ENCODE results near the gene FMOD. TPM values are rescaled to one million over a fixed set of nuclear protein-coding genes. Genes with fewer than 3 reads are reported as not detected.

FMOD gene
- total RNA-seq, 1 experiment from 2014 or later, result not detected

DNA sequence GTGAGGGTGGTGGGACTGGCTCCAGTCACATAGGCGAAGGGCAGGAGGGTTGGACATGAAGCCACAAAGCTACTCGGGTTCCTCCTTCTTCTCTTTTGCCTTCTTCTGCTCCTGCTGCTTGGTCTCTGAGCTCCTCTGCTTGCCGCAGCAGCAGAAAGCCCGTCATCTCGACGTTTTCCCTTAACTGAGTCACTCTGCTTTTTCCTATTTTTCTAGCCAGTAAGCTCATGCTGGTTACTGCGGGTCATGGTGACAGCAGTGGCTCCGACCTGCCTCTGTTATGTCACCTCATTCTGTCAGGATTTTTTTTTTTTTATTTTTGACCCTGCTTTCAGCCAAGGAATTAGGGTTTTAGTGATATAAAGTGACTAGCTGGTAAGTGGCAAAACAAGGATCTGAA is 2.6 kb upstream of the FMOD start:
- Histone ChIP-seq H3K4me1 (replicated peaks; ENCODE audit: insufficient read depth) (no peaks in the 10 kb centered on the region), H3K9me2 (ENCODE audit: insufficient read depth) (no peaks in the 10 kb centered on the region), H3K36me3 (ENCODE audit: low read depth) (no peaks in the 10 kb centered on the region), H3K79me2 (ENCODE audit: low read depth) (no peaks in the 10 kb centered on the region), H3K27me3 (ENCODE audit: insufficient read depth, low read depth) (peaks cover 91% of the 10 kb centered on the region), H4K20me1 (ENCODE audit: insufficient read depth) (no peaks in the 10 kb centered on the region), H3K4me2 (no peak overlapping the region), H2AFZ (no peak overlapping the region), H3K27ac (no peak overlapping the region), H3K4me3 (no peak overlapping the region), H3F3A (ENCODE audit: insufficient read depth, low read depth) (no peaks in the 10 kb centered on the region), H3K9me3 (ENCODE audit: insufficient read depth, low read depth) (no peaks in the 10 kb centered on the region)
- no peak for DNase-seq
- ChIA-PET POLR2A (ENCODE audit: unreplicated experiment) (no interaction called here), CTCF (interaction anchor here (0.6 kb wide), 1 partner anchor 432 kb away, joined by 3 read pairs; no protein-coding TSS in a partner anchor)
- TF ChIP-seq, protein P1, sequence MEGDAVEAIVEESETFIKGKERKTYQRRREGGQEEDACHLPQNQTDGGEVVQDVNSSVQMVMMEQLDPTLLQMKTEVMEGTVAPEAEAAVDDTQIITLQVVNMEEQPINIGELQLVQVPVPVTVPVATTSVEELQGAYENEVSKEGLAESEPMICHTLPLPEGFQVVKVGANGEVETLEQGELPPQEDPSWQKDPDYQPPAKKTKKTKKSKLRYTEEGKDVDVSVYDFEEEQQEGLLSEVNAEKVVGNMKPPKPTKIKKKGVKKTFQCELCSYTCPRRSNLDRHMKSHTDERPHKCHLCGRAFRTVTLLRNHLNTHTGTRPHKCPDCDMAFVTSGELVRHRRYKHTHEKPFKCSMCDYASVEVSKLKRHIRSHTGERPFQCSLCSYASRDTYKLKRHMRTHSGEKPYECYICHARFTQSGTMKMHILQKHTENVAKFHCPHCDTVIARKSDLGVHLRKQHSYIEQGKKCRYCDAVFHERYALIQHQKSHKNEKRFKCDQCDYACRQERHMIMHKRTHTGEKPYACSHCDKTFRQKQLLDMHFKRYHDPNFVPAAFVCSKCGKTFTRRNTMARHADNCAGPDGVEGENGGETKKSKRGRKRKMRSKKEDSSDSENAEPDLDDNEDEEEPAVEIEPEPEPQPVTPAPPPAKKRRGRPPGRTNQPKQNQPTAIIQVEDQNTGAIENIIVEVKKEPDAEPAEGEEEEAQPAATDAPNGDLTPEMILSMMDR (conservative IDR thresholded peaks at IDR 0.05), result no peak
- no peak for TF ChIP-seq EZH2 (IDR thresholded peaks at IDR 0.05; ENCODE audit: low read depth)
- intact Hi-C loops (cut with micrococcal nuclease; ENCODE audit: unreplicated experiment), result no loop called here
- no TSS peak for BruUV-seq (replicated peaks)

DNA sequence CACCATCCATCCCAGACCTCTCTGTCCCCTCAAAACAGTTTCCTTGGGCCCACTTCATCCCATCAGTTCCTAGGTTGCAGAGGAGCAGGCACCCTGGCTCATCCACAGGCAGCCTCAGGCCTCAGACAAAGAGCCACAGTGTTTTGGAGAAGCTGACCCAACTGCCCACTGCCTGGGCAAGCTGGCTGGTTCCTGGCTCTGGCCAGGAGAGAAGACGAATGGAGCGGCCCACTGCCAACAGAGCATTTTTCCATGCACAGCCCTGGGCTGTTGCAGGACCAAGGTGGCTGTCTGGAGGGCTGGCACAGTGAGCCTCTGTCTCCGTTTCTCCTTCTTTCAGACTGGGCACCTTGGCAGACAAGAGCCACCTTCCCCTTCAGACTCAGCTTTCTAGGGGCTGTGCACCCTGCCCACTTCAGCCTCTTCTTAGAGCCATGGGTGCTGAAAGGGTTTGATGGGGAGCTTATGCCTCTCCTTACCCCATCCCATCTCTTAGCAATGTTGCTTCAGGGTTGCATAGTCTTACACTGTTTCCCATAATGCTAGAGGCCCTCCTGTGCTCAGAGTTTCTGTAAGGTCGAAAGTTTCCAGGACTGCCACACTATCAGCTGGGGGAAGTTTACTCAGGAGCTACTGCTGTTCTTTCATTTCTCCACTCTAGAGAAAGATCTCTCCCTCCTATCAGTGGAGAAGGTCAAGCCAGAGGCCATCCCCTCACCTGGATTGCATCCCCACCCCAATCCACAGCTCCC is 973 bp downstream of the FMOD start:
- Histone ChIP-seq H3K9me3 (ENCODE audit: insufficient read depth, low read depth) (no peaks in the 10 kb centered on the region), H3K4me2 (no peak overlapping the region), H3F3A (ENCODE audit: insufficient read depth, low read depth) (no peaks in the 10 kb centered on the region), H4K20me1 (ENCODE audit: insufficient read depth) (no peaks in the 10 kb centered on the region), H3K27ac (no peak overlapping the region), H3K4me1 (replicated peaks; ENCODE audit: insufficient read depth) (no peaks in the 10 kb centered on the region), H3K4me3 (no peak overlapping the region), H3K27me3 (ENCODE audit: insufficient read depth, low read depth) (peaks cover 88% of the 10 kb centered on the region), H3K9me2 (ENCODE audit: insufficient read depth) (no peaks in the 10 kb centered on the region), H2AFZ (no peak overlapping the region), H3K36me3 (ENCODE audit: low read depth) (no peaks in the 10 kb centered on the region), H3K79me2 (ENCODE audit: low read depth) (no peaks in the 10 kb centered on the region)
- intact Hi-C loops (cut with micrococcal nuclease; ENCODE audit: unreplicated experiment), result no loop called here
- CTCF ChIA-PET, result interaction anchor here (0.5 kb wide), 1 partner anchor 327 kb away, joined by 5 read pairs; no protein-coding TSS in a partner anchor
- POLR2A ChIA-PET (ENCODE audit: unreplicated experiment), result no interaction called here
- no peak for DNase-seq
- no TSS peak for BruUV-seq (replicated peaks)
- TF ChIP-seq, protein P1 (conservative IDR thresholded peaks at IDR 0.05), result no peak
- no peak for TF ChIP-seq EZH2 (IDR thresholded peaks at IDR 0.05; ENCODE audit: low read depth)

DNA sequence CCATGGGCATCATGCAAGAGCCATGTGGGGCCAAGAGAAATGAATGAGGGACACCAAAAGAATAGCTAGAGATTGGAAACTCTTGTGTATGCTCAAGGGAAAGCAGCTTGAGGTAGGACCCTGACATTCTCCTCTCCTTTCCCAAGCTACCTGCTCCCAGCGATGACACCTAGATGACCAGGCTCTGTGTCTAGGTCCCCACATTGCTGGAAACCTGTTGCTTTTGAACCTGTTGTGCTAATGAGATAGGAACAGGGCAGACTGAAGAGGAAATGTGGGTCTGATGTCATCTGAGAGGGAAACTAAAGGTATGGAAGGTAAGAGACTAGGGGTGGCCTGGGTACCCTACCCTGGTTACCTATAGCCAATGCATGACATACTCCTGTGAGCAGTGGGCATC is 1.8 kb downstream of the FMOD start:
- BruUV-seq (replicated peaks), result no TSS peak
- Histone ChIP-seq H3K27me3 (ENCODE audit: insufficient read depth, low read depth) (peaks cover 88% of the 10 kb centered on the region), H3K4me3 (no peak overlapping the region), H2AFZ (no peak overlapping the region), H3K27ac (no peak overlapping the region), H3K9me3 (ENCODE audit: insufficient read depth, low read depth) (no peaks in the 10 kb centered on the region), H3K79me2 (ENCODE audit: low read depth) (no peaks in the 10 kb centered on the region), H3K4me1 (replicated peaks; ENCODE audit: insufficient read depth) (no peaks in the 10 kb centered on the region), H3F3A (ENCODE audit: insufficient read depth, low read depth) (no peaks in the 10 kb centered on the region), H3K4me2 (no peak overlapping the region), H4K20me1 (ENCODE audit: insufficient read depth) (no peaks in the 10 kb centered on the region), H3K36me3 (ENCODE audit: low read depth) (no peaks in the 10 kb centered on the region), H3K9me2 (ENCODE audit: insufficient read depth) (no peaks in the 10 kb centered on the region)
- no peak for DNase-seq
- TF ChIP-seq EZH2 (IDR thresholded peaks at IDR 0.05; ENCODE audit: low read depth), result no peak
- TF ChIP-seq, protein P1 (conservative IDR thresholded peaks at IDR 0.05), result no peak
- ChIA-PET CTCF (interaction anchor here (0.6 kb wide), 1 partner anchor 31 kb away, joined by 3 read pairs; no protein-coding TSS in a partner anchor), POLR2A (ENCODE audit: unreplicated experiment) (no interaction called here)
- intact Hi-C loops (cut with micrococcal nuclease; ENCODE audit: unreplicated experiment), result no loop called here

Data from PC-9 (cell line).